ENCODE results near the gene EIF6. TPM values are rescaled to one million over a fixed set of nuclear protein-coding genes. Genes with fewer than 3 reads are reported as not detected.
A peak's percentile ranks its signal among the peaks of the same experiment; 100 is the strongest.

EIF6 gene
- total and polyA plus RNA-seq, 2 of the 8 experiments (the other 6 are each of a cell fraction or from before 2014, with no cell fraction given) = 184 to 319 TPM

DNA sequence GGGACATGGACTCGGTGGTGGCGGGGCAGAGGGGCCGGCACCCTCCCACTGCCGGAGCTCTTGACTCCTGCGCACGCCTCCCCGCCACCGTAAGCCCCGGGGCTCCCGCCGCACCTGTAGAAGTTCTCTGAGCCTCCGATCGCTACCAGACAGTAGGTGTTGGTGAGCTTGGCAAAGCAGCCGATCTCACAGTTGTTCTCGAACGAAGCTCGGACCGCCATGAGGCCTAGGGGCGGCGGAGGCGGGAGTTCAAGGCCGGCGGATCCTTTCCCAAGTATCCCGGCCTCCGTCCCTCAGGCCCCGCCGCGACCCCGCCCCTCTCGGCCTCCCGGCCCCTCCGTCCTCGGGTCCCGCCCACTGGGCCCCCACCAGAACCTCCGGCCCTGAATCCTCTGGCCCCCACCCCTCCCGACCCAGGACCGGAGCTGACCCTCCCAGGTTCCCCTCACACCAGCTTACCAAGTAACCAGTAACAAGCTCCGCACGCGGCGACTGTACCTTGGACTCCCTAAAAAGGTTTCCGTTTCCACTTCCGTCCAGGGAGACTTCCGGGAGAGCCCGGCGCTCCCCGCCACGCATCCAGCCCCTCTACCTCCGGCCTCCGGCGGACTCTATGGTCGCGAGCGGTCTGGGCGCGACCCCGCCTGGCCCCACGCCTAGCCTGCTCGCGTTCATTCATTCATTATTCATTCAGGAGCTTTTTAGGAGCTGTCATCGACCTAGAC lies at the start of gene EIF6 (continued):
- TF ChIP-seq, protein P1, sequence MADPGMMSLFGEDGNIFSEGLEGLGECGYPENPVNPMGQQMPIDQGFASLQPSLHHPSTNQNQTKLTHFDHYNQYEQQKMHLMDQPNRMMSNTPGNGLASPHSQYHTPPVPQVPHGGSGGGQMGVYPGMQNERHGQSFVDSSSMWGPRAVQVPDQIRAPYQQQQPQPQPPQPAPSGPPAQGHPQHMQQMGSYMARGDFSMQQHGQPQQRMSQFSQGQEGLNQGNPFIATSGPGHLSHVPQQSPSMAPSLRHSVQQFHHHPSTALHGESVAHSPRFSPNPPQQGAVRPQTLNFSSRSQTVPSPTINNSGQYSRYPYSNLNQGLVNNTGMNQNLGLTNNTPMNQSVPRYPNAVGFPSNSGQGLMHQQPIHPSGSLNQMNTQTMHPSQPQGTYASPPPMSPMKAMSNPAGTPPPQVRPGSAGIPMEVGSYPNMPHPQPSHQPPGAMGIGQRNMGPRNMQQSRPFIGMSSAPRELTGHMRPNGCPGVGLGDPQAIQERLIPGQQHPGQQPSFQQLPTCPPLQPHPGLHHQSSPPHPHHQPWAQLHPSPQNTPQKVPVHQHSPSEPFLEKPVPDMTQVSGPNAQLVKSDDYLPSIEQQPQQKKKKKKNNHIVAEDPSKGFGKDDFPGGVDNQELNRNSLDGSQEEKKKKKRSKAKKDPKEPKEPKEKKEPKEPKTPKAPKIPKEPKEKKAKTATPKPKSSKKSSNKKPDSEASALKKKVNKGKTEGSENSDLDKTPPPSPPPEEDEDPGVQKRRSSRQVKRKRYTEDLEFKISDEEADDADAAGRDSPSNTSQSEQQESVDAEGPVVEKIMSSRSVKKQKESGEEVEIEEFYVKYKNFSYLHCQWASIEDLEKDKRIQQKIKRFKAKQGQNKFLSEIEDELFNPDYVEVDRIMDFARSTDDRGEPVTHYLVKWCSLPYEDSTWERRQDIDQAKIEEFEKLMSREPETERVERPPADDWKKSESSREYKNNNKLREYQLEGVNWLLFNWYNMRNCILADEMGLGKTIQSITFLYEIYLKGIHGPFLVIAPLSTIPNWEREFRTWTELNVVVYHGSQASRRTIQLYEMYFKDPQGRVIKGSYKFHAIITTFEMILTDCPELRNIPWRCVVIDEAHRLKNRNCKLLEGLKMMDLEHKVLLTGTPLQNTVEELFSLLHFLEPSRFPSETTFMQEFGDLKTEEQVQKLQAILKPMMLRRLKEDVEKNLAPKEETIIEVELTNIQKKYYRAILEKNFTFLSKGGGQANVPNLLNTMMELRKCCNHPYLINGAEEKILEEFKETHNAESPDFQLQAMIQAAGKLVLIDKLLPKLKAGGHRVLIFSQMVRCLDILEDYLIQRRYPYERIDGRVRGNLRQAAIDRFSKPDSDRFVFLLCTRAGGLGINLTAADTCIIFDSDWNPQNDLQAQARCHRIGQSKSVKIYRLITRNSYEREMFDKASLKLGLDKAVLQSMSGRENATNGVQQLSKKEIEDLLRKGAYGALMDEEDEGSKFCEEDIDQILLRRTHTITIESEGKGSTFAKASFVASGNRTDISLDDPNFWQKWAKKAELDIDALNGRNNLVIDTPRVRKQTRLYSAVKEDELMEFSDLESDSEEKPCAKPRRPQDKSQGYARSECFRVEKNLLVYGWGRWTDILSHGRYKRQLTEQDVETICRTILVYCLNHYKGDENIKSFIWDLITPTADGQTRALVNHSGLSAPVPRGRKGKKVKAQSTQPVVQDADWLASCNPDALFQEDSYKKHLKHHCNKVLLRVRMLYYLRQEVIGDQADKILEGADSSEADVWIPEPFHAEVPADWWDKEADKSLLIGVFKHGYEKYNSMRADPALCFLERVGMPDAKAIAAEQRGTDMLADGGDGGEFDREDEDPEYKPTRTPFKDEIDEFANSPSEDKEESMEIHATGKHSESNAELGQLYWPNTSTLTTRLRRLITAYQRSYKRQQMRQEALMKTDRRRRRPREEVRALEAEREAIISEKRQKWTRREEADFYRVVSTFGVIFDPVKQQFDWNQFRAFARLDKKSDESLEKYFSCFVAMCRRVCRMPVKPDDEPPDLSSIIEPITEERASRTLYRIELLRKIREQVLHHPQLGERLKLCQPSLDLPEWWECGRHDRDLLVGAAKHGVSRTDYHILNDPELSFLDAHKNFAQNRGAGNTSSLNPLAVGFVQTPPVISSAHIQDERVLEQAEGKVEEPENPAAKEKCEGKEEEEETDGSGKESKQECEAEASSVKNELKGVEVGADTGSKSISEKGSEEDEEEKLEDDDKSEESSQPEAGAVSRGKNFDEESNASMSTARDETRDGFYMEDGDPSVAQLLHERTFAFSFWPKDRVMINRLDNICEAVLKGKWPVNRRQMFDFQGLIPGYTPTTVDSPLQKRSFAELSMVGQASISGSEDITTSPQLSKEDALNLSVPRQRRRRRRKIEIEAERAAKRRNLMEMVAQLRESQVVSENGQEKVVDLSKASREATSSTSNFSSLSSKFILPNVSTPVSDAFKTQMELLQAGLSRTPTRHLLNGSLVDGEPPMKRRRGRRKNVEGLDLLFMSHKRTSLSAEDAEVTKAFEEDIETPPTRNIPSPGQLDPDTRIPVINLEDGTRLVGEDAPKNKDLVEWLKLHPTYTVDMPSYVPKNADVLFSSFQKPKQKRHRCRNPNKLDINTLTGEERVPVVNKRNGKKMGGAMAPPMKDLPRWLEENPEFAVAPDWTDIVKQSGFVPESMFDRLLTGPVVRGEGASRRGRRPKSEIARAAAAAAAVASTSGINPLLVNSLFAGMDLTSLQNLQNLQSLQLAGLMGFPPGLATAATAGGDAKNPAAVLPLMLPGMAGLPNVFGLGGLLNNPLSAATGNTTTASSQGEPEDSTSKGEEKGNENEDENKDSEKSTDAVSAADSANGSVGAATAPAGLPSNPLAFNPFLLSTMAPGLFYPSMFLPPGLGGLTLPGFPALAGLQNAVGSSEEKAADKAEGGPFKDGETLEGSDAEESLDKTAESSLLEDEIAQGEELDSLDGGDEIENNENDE (IDR thresholded peaks at IDR 0.05; ENCODE audit: insufficient replicate concordance, low read length) = no peak
- peak; percentile 81 for TF ChIP-seq TAF7 (optimal IDR thresholded peaks at IDR 0.05; ENCODE audit: borderline replicate concordance, low read depth, low read length)
- TF ChIP-seq EP300 (IDR thresholded peaks at IDR 0.05; ENCODE audit: borderline replicate concordance in 1 of 2, low read depth in 2 of 2, low read length in 2 of 2) = no peak
- TF ChIP-seq FOSL1 (IDR thresholded peaks at IDR 0.05; ENCODE audit: insufficient read depth, low read depth, low read length) = no peak
- TF ChIP-seq POU5F1 (IDR thresholded peaks at IDR 0.05; ENCODE audit: low read depth, low read length) = no peak
- 0 out of 2 replicates have a peak, but pooled peaks have one; percentile 49 for TF ChIP-seq SRF (IDR thresholded peaks at IDR 0.05; ENCODE audit: low read depth, low read length)
- peak; percentile 93 for TF ChIP-seq SP2 (IDR thresholded peaks at IDR 0.05; ENCODE audit: low read length)
- TF ChIP-seq CBX8 (IDR thresholded peaks at IDR 0.05; ENCODE audit: borderline replicate concordance, low read depth, low read length) = no peak
- no peak for TF ChIP-seq HDAC6 (IDR thresholded peaks at IDR 0.05; ENCODE audit: low read depth, low read length)
- TF ChIP-seq SAP30 (IDR thresholded peaks at IDR 0.05; ENCODE audit: insufficient read depth, insufficient replicate concordance, low read length) = no peak

All from H1 (cell line).